ENCODE measurements around the gene SYNGR3. TPM values are rescaled to one million over a fixed set of nuclear protein-coding genes. Genes with fewer than 3 reads are reported as not detected.
A peak's percentile ranks its signal among the peaks of the same experiment; 100 is the strongest.

SYNGR3 gene
- total and polyA plus RNA-seq, 2 of the 13 experiments (the other 11 are each of a cell fraction or from before 2014, with no cell fraction given), result 0.97 to 5.7 TPM

- Histone ChIP-seq H3K27ac (ENCODE audit: extremely low read length, insufficient read depth, low read length) (no peak overlapping the region), H3K9me3 (ENCODE audit: low read length) (no peaks in the 10 kb centered on the region), H2AFZ (ENCODE audit: low read length) (no peak overlapping the region), H4K20me1 (ENCODE audit: insufficient read depth, low read length) (no peaks in the 10 kb centered on the region), H3K4me1 (ENCODE audit: insufficient read depth, low read length) (peaks cover 38% of the 10 kb centered on the region), H3K4me2 (ENCODE audit: low read depth, low read length) (peak overlapping the region; percentile 32; the same call in 1 of the 2 replicates), H3K27me3 (ENCODE audit: control insufficient read depth in 1 of 2, insufficient read depth in 2 of 2, low read length in 2 of 2) (peaks cover 3 to 23% of the 10 kb centered on the region in 2 experiments; a peak in 4 of 5 replicates), H3K9ac (ENCODE audit: insufficient read depth, low read depth, low read length) (no peak overlapping the region), H3K79me2 (ENCODE audit: insufficient read depth, low read length) (no peaks in the 10 kb centered on the region), H3K36me3 (replicated peaks in 1 of 2; ENCODE audit: control insufficient read depth in 1 of 2, insufficient read depth in 2 of 2, low read length in 2 of 2) (no peaks in the 10 kb centered on the region), H3K4me3 (replicated peaks in 1 of 3; ENCODE audit: insufficient read depth in 1 of 3, low read depth in 2 of 3, low read length in 3 of 3) (no peak overlapping the region; a peak in 1 of 6 replicates)
- 11% methylated on average over 4 of the region's 7 CpGs for WGBS (ENCODE audit: low lambda C conversion rate)
- intact Hi-C loops (cut with micrococcal nuclease; ENCODE audit: unreplicated experiment), result no loop called here
- DNase-seq (ENCODE audit: low spot score), result no peak
- in situ Hi-C loops (cut with HindIII; ENCODE audit: extremely low pct_ligation_motif_present, low pct_unique_long_range_greater_than_20kb), result no loop called here
- no TSS peak for BruUV-seq (replicated peaks)
- peak; percentile 37 for ATAC-seq
- ChIA-PET POLR2A (interaction anchor here (3.4 to 3.6 kb wide), 2 partner anchors 10 to 15 kb away, joined by 26 to 27 read pairs; partner anchors contain the start of gene RPS2), CTCF (ENCODE audit: low intra/inter-chr PET ratio, low total read pairs) (no interaction called here)
- TF ChIP-seq ESRRA (CRISPR knock-in tag; IDR thresholded peaks at IDR 0.05; ENCODE audit: low read depth), result no peak
- TF ChIP-seq, protein P1, sequence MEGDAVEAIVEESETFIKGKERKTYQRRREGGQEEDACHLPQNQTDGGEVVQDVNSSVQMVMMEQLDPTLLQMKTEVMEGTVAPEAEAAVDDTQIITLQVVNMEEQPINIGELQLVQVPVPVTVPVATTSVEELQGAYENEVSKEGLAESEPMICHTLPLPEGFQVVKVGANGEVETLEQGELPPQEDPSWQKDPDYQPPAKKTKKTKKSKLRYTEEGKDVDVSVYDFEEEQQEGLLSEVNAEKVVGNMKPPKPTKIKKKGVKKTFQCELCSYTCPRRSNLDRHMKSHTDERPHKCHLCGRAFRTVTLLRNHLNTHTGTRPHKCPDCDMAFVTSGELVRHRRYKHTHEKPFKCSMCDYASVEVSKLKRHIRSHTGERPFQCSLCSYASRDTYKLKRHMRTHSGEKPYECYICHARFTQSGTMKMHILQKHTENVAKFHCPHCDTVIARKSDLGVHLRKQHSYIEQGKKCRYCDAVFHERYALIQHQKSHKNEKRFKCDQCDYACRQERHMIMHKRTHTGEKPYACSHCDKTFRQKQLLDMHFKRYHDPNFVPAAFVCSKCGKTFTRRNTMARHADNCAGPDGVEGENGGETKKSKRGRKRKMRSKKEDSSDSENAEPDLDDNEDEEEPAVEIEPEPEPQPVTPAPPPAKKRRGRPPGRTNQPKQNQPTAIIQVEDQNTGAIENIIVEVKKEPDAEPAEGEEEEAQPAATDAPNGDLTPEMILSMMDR (CRISPR knock-in tag; IDR thresholded peaks at IDR 0.05), result peak; percentile 27
- FAIRE-seq, result no peak
Measured at GRCh38 chr16:1950047-1950446, 39.7 kb upstream of the SYNGR3 start.

DNA sequence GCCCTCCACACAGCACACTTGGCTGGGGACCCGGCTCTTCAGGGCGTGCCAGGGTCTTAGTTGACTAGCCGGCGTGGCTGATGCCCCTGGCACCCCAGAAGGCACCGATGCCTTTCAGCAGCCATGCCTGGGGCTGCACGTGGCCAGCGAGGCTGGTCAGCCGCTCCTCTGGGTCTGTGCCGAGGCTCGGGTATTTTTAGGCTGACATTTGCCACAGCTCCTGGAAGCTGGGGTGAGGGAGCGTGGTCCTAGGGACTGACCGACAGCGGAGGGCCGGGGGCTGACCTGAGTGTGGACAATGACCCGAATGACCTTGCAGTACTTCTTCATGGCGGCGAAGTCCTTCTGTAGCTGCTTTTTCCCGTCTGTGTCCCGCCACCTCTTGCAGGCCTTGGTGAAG, 39.2 kb upstream of the SYNGR3 start:
- TF ChIP-seq RARG (CRISPR knock-in tag; IDR thresholded peaks at IDR 0.05; ENCODE audit: low read depth) (no peak), ZNF687 (CRISPR knock-in tag; IDR thresholded peaks at IDR 0.05) (0 out of 2 replicates have a peak, but pooled peaks have one; percentile 35)
- no peaks in the 10 kb centered on the region for H3K36me3 ChIP-seq (replicated peaks in 1 of 2; ENCODE audit: control insufficient read depth in 1 of 2, insufficient read depth in 2 of 2, low read length in 2 of 2)
- no peak overlapping the region for H3K9ac ChIP-seq (ENCODE audit: insufficient read depth, low read depth, low read length)
- H3K79me2 ChIP-seq (ENCODE audit: insufficient read depth, low read length), result no peaks in the 10 kb centered on the region
- FAIRE-seq (no peak), ATAC-seq (no peak), DNase-seq (ENCODE audit: low spot score) (no peak)
- H3K27ac ChIP-seq (ENCODE audit: extremely low read length, insufficient read depth, low read length), result no peak overlapping the region
- BruUV-seq (replicated peaks), result no TSS peak
- peaks cover 3 to 23% of the 10 kb centered on the region in 2 experiments; a peak in 4 of 5 replicates for H3K27me3 ChIP-seq (ENCODE audit: control insufficient read depth in 1 of 2, insufficient read depth in 2 of 2, low read length in 2 of 2)
- 85% methylated on average over 6 of the region's 19 CpGs for WGBS (ENCODE audit: low lambda C conversion rate)
- ChIA-PET POLR2A (interaction anchor here (1.5 to 3.6 kb wide), 3 partner anchors 7 to 14 kb away, joined by 8 to 27 read pairs (median 26); partner anchors contain the start of genes MSRB1 and RPS2), CTCF (ENCODE audit: low intra/inter-chr PET ratio, low total read pairs) (no interaction called here)
- peaks cover 34% of the 10 kb centered on the region for H3K4me1 ChIP-seq (ENCODE audit: insufficient read depth, low read length)
- in situ Hi-C loops (cut with HindIII; ENCODE audit: extremely low pct_ligation_motif_present, low pct_unique_long_range_greater_than_20kb), result no loop called here
- no peak overlapping the region for H2AFZ ChIP-seq (ENCODE audit: low read length)
- no peaks in the 10 kb centered on the region for H4K20me1 ChIP-seq (ENCODE audit: insufficient read depth, low read length)
- no peak overlapping the region; a peak in 1 of 6 replicates for H3K4me3 ChIP-seq (replicated peaks in 1 of 3; ENCODE audit: insufficient read depth in 1 of 3, low read depth in 2 of 3, low read length in 3 of 3)
- intact Hi-C loops (cut with micrococcal nuclease; ENCODE audit: unreplicated experiment), result no loop called here
- H3K4me2 ChIP-seq (ENCODE audit: low read depth, low read length), result peak overlapping the region; percentile 32; the same call in 1 of the 2 replicates
- H3K9me3 ChIP-seq (ENCODE audit: low read length), result no peaks in the 10 kb centered on the region

Data from HepG2 (cell line).